GM15510 (cell line): ENCODE measurements around the gene RPA3.

Experiments
- POLR2A ChIP-seq: IDR thresholded peaks from 3 replicates; pipeline ENCODE4 v1.6.1; 2011; ENCODE audit warnings: borderline replicate concordance; ENCODE audit not compliant: insufficient read length; ENCODE audit errors: extremely low read depth

Gene RPA3

GRCh38 chr7:7718492-7718891, at the start of gene RPA3:
Gene RPA3, minus strand, starts transcription at chr7:7718607. Its CDS starts 78,189 bp downstream, at chr7:7640418.
- no peak for TF ChIP-seq POLR2A

DNA sequence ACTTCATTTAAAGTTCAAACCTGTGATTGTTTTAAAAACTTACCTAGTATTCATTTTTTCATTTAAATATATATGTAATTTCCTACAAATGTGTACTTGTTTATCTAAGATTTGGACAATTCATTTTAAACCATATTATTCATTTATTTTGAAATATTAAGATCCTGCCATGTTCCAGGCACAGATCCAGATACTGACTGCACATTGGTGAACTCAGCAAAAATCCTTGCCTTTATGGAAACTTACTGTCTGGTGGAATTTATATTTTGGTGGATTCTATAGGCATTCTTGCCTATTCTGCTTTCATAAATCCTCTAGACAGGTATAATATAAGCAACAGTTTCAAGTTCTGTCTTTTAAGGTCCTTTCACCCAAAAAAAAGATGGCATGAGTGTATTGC, 48.3 kb upstream of the RPA3 start:
- TF ChIP-seq POLR2A: no peak

- no peak for TF ChIP-seq POLR2A
These were observed 47.0 kb upstream of the RPA3 start for GRCh38 chr7:7765422-7765821.

DNA sequence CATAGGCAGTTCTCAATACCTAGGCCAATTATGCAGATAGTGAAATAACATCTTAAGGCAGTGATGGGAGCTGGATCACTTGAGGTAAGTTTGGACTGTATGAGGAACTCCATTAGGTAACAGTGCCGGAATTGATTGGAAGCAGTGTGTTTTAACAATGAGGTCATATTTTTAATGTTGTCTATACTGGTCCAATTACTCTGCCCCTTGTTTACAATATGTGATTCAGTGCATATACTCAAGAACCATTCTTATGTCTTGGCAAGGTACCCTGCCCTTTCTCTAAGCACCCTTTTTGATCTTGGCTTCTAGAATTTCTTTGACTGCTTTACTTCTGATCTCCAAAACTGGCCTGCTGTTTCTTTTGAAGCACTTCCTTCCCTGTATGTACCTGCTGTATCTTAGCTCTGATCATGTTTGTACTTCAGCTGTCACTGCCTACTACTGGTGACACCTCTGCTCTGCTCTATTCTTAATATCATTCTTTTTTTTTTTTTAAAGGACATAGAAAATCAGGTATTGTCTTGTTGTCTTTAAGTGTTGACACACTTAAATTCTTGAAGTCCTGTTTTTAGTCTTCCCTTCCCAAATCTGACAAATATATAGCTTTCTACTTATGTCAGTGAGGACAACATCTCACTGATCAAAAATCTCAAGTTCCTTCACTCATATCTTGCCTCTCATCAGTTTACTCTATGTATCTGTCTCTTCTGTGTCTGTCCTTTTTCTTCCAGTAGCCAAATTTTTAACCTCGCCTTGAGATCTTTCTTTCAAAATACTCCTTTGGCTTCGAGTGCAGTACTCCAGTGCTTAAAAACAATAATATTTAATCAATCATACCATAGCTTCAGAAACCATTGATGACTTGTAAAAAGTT, 46.4 kb upstream of the RPA3 start:
- TF ChIP-seq POLR2A: no peak

GRCh38 chr7:7761974-7762779, 43.8 kb upstream of the RPA3 start:
- TF ChIP-seq POLR2A: no peak

DNA sequence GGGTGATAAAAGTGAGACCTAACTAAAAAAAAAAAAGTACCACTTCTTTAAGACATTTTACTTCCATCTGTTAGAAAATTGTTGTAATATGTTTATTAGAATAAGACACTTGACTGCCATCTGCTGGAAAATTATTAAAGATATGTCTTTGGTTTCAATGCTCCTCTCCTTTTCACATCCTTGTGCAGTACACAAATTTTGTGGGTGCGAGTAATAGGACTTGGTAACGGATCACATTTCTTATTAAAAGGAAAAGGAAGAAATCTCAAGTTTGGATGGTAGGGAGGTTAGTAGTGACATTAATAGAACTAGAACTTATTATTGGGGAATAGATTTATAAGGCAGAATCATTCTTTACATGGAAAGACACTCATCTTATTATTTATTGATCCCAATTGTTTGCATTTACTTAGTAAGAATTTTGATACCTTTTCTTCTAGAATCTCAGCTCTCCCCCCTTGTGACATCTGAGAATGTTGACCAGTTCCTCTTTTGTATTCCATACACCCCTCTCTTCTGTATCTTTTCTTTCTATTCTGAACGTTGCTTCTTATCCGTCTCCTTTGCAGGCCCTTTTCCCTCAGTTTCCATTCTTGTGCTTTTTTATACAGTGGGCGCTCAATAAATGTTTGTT, 43.0 kb upstream of the RPA3 start:
- TF ChIP-seq POLR2A: no peak

DNA sequence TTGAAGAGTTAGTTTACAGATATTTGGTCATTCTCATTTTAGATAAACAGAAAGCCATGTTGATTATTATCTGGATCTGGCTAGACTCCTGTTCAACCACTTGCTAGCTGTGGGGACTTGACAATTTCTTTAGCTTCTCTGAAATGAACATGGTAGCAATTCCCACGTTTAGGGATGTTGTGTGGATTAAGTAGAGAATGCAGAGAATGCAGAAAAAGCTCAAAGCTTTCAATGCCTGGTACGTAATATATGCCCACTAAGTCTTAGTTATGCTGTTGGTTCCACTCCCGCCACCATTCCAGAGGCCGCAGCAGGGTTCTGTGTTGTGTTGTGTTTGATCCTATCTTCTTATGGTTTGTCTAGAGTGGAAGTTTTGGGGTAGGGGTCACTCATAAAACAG, 39.2 kb upstream of the RPA3 start:
- no peak for TF ChIP-seq POLR2A

GRCh38 chr7:7756577-7756976, 38.2 kb upstream of the RPA3 start:
- TF ChIP-seq POLR2A: no peak

GRCh38 chr7:7751243-7752092, 33.1 kb upstream of the RPA3 start:
- no peak for TF ChIP-seq POLR2A

GRCh38 chr7:7750571-7751242, 32.3 kb upstream of the RPA3 start:
- no peak for TF ChIP-seq POLR2A

DNA sequence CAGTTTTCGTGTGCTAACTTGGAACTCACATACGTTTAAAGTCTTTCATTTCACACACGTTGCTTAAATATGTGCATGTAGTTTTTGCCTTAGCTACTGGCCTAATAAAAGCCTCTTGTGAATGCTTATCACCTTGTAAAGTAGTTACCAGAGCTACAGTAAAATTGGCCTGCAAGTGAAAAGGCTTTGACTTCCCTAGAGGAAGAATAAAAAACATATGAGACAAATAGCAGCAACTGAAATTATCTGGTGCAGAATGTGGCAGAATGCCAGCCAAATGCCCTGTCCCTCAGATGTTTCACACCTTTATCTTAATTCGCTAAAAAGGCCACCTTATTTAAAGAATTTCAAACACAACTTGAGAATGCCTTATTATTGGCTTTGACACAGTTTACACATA, 28.1 kb upstream of the RPA3 start:
- no peak for TF ChIP-seq POLR2A

GRCh38 chr7:7745966-7746365, 27.6 kb upstream of the RPA3 start:
- no peak for TF ChIP-seq POLR2A

GRCh38 chr7:7745258-7745657, 26.9 kb upstream of the RPA3 start:
- TF ChIP-seq POLR2A: no peak

- no peak for TF ChIP-seq POLR2A
These were observed 23.8 kb upstream of the RPA3 start for GRCh38 chr7:7742223-7742622.

DNA sequence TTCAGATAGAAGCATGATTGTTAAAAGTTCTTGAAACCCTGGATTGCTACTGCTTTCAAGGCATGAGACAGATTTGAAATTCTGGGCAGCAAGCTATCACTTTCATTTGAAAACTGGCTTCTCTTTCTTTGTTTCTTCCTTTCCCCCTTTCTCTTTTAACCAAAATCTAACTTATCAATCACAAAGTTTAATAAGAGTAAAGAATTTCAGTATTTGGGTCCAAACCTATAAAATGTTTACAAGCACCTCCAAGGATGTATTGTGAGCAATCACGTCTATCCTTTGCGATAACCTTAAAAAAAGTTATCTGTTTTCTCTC, 21.6 kb upstream of the RPA3 start:
- no peak for TF ChIP-seq POLR2A
